Neural cell (in vitro differentiated cells): ENCODE data around the gene INO80E. TPM values are rescaled to one million over a fixed set of nuclear protein-coding genes. Genes with fewer than 3 reads are reported as not detected.

Experiments used
- H2AFZ ChIP-seq: fragments of 200-600, 300-800 bp; sonication (generic), shearing (Covaris generic); 2 replicates; pipeline ENCODE4 v1.6.0; 2014; ENCODE audit warnings: low read depth, mild to moderate bottlenecking, antibody characterized with exemption, low read length, moderate library complexity
- H3F3A ChIP-seq: fragments of 200-600 bp; shearing (Covaris generic); 2 replicates; pipeline ENCODE4 v1.6.1; 2016; ENCODE audit warnings: mild to moderate bottlenecking, moderate library complexity, mixed read lengths, antibody characterized with exemption, low read length; ENCODE audit not compliant: insufficient read depth, poor library complexity, severe bottlenecking
- H3K27ac ChIP-seq: fragments of 200-600, 300-800 bp; sonication (generic), shearing (Covaris generic); 2 replicates; pipeline ENCODE4 v1.5.1; 2014; ENCODE audit warnings: mild to moderate bottlenecking, low read length, moderate library complexity
- H3K27me3 ChIP-seq: fragments of 300-800, 200-600 bp; sonication (generic), shearing (Covaris generic); 2 replicates; pipeline ENCODE4 v1.6.0; 2014; ENCODE audit warnings: mild to moderate bottlenecking, low read depth, low read length, moderate library complexity; ENCODE audit not compliant: insufficient read depth
- H3K36me3 ChIP-seq: fragments of 300-800, 200-600 bp; sonication (generic), shearing (Covaris generic); 2 replicates; pipeline ENCODE4 v1.5.1; 2014; ENCODE audit warnings: mild to moderate bottlenecking, antibody characterized with exemption, low read length, moderate library complexity; ENCODE audit not compliant: insufficient read depth
- H3K4me2 ChIP-seq: fragments of 300-800, 200-600 bp; sonication (generic), shearing (Covaris generic); 2 replicates; pipeline ENCODE4 v1.6.0; 2014; ENCODE audit warnings: mild to moderate bottlenecking, low read length
- H3K4me3 ChIP-seq: fragments of 300-800, 200-600 bp; sonication (generic), shearing (Covaris generic); 2 replicates; pipeline ENCODE4 v1.5.1; 2014; ENCODE audit warnings: mild to moderate bottlenecking, low read length, moderate library complexity
- H3K79me2 ChIP-seq: fragments of 200-600 bp; shearing (Covaris generic); replicated peaks from 2 replicates; pipeline ENCODE4 v1.6.0; 2014; ENCODE audit warnings: mild to moderate bottlenecking, low read length, moderate library complexity; ENCODE audit not compliant: insufficient read depth
- H3K9ac ChIP-seq: fragments of 300-800, 200-600 bp; sonication (generic), shearing (Covaris generic); 2 replicates; pipeline ENCODE4 v1.6.1; 2016; ENCODE audit warnings: mild to moderate bottlenecking, low read length, mixed read lengths
- H3K9me2 ChIP-seq: fragments of 200-600 bp; shearing (Covaris generic); 2 replicates; pipeline ENCODE4 v1.6.1; 2016; ENCODE audit warnings: mild to moderate bottlenecking, low read length, mixed read lengths; ENCODE audit not compliant: insufficient read depth
- H3K9me3 ChIP-seq: fragments of 200-600, 300-800 bp; sonication (generic), shearing (Covaris generic); 2 replicates; pipeline ENCODE4 v1.6.1; 2016; ENCODE audit warnings: mild to moderate bottlenecking, mixed run types, low read length, moderate library complexity, mixed read lengths
- H4K20me1 ChIP-seq: fragments of 200-600 bp; shearing (Covaris generic); 2 replicates; pipeline ENCODE4 v1.6.1; 2016; ENCODE audit warnings: mild to moderate bottlenecking, mixed run types; ENCODE audit not compliant: insufficient read depth
- EP300 ChIP-seq: fragments of 450-650 bp; conservative IDR thresholded peaks from 2 replicates; pipeline ENCODE4 v1.6.1; 2014; ENCODE audit warnings: antibody characterized with exemption, mild to moderate bottlenecking, moderate library complexity; ENCODE audit not compliant: poor library complexity, severe bottlenecking
- EZH2 ChIP-seq: fragments of 200-600, 300-800 bp; shearing (Covaris generic), sonication (generic); IDR thresholded peaks from 2 replicates; pipeline ENCODE4 v1.6.1; 2014; ENCODE audit warnings: antibody characterized with exemption, low read length, borderline replicate concordance, mild to moderate bottlenecking; ENCODE audit not compliant: insufficient read depth, poor library complexity, severe bottlenecking
- MXI1 ChIP-seq: fragments of 450-650 bp; conservative IDR thresholded peaks from 2 replicates; pipeline ENCODE4 v1.6.1; 2014; ENCODE audit warnings: antibody characterized with exemption, mild to moderate bottlenecking; ENCODE audit not compliant: poor library complexity, severe bottlenecking
- POLR2AphosphoS5 ChIP-seq: IDR thresholded peaks from 2 replicates; pipeline ENCODE4 v1.6.1; 2012
- RAD21 ChIP-seq: fragments of 450-650 bp; conservative IDR thresholded peaks from 2 replicates; pipeline ENCODE4 v1.6.1; 2014; ENCODE audit warnings: antibody characterized with exemption, mild to moderate bottlenecking, moderate library complexity
- SMC3 ChIP-seq: fragments of 450-650 bp; conservative IDR thresholded peaks from 2 replicates; pipeline ENCODE4 v1.6.1; 2014; ENCODE audit warnings: antibody characterized with exemption, mild to moderate bottlenecking, moderate library complexity; ENCODE audit not compliant: poor library complexity
- TAF1 ChIP-seq: IDR thresholded peaks from 2 replicates; pipeline ENCODE4 v1.6.1; 2012; ENCODE audit warnings: low read depth
- polyA plus RNA-seq: library from polyadenylated mRNA; depleted of rRNA; stranded (reverse); fragments of >200 nt; gene quantifications from 2 replicates; pipeline ENCODE4 v1.2.3, GENCODE V29; 2014
- TF ChIP-seq, protein P1 (sequence below): IDR thresholded peaks from 2 replicates; pipeline ENCODE4 v1.6.1; 2012; ENCODE audit warnings: borderline replicate concordance
- TF ChIP-seq, protein P2 (sequence below): fragments of 450-650 bp; IDR thresholded peaks from 2 replicates; pipeline ENCODE4 v1.5.1; 2014; ENCODE audit warnings: antibody characterized with exemption, mild to moderate bottlenecking, moderate library complexity; ENCODE audit not compliant: poor library complexity, severe bottlenecking

INO80E gene
- polyA plus RNA-seq, 1 donor from 2014 or later = 130 TPM

DNA sequence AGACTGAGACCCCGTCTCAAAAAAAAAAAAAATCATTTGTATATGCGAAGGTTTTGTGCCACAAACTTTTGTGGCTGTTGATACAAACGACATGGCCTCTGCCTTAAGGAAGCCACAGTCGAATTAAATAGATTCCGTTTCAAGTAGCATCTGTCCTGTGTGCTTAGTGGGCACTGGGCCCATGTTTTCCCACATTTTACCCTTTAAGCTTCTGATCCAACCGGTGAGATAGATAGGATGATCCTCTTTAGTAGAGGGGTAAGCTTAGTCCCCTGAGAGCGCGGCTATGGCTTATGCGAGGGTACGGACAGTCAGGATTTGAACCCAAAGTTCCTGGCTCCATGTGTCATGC lies 34.9 kb upstream of the INO80E start:
- H3K36me3 ChIP-seq = no peaks in the 10 kb centered on the region
- no peaks in the 10 kb centered on the region for H3K9me2 ChIP-seq
- H4K20me1 ChIP-seq = no peaks in the 10 kb centered on the region
- H3K9ac ChIP-seq = peak overlapping the region; percentile 82
- H3K27ac ChIP-seq = no peak overlapping the region
- TF ChIP-seq RAD21 = no peak
- H3F3A ChIP-seq = no peaks in the 10 kb centered on the region
- no peaks in the 10 kb centered on the region for H3K79me2 ChIP-seq
- peak overlapping the region; percentile 77 for H3K4me2 ChIP-seq
- H3K4me3 ChIP-seq = peak overlapping the region; percentile 88
- no peaks in the 10 kb centered on the region for H3K9me3 ChIP-seq
- peak overlapping the region; percentile 88 for H2AFZ ChIP-seq
- H3K27me3 ChIP-seq = no peaks in the 10 kb centered on the region

DNA sequence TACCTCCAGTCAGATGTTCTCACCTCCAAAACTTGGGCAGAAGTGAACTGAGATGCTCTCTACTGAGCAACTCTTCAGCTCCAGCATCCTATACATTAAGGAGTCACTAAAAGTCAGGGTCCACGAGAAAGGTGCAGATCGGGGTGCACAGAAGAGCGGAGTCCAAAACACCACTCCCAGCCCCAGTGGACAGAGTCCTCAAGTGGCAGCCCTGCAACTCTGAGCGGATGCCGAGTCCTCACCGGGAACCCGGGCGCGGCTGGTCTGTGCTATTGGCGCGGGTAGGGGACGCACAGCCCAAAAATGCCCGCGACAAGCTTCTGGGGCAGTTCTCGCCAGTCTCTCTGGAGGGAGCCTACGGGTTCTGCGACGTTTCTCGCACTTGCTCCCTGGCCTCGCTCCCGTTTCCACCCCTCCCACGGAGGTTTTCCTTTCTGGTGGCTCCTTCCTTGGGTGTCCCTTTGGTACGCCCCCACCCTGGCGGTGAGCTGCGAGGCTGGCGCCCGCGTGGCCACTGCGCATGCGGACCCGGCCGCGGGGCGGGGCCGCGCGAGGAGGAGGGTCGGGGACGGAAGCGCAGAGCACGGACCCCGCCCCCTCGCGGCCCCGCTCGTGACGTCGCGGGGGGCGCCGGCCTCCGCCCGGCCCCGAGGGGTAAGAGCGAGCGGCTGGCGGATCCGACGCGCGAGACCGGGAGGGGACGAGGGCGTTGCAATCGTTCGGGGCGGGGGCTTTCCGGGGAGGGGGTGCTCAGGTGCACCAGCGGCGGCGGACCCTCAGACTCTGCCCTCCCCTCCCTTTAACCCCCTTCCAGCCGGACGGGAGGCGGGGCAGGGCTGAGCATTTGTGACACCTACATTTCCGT lies 34.3 kb upstream of the INO80E start, which contains the start of gene TMEM219:
Gene TMEM219, plus strand, starts transcription at position 601 of the 865 bp plus-strand sequence. CDS start 1,065 bp downstream, outside the sequence.
- Histone ChIP-seq H3K4me2 (peak within 1 kb of the TSS; percentile 84), H3K36me3 (no peaks in the 10 kb centered on the region), H3K27me3 (no peaks in the 10 kb centered on the region), H4K20me1 (no peaks in the 10 kb centered on the region), H3K27ac (peak within 1 kb of the TSS; percentile 53), H3K9ac (peak within 1 kb of the TSS; percentile 82), H2AFZ (peak within 1 kb of the TSS; percentile 88), H3F3A (no peaks in the 10 kb centered on the region), H3K4me3 (peak within 1 kb of the TSS; percentile 88), H3K79me2 (no peaks in the 10 kb centered on the region), H3K9me2 (no peaks in the 10 kb centered on the region), H3K9me3 (no peaks in the 10 kb centered on the region)
- TF ChIP-seq RAD21 (peak; percentile 54), MXI1 (peak; percentile 63), EZH2 (no peak), POLR2AphosphoS5 (peak; percentile 84), EP300 (peak; percentile 14), TAF1 (no peak), SMC3 (peak; percentile 56)
- TF ChIP-seq, protein P1, sequence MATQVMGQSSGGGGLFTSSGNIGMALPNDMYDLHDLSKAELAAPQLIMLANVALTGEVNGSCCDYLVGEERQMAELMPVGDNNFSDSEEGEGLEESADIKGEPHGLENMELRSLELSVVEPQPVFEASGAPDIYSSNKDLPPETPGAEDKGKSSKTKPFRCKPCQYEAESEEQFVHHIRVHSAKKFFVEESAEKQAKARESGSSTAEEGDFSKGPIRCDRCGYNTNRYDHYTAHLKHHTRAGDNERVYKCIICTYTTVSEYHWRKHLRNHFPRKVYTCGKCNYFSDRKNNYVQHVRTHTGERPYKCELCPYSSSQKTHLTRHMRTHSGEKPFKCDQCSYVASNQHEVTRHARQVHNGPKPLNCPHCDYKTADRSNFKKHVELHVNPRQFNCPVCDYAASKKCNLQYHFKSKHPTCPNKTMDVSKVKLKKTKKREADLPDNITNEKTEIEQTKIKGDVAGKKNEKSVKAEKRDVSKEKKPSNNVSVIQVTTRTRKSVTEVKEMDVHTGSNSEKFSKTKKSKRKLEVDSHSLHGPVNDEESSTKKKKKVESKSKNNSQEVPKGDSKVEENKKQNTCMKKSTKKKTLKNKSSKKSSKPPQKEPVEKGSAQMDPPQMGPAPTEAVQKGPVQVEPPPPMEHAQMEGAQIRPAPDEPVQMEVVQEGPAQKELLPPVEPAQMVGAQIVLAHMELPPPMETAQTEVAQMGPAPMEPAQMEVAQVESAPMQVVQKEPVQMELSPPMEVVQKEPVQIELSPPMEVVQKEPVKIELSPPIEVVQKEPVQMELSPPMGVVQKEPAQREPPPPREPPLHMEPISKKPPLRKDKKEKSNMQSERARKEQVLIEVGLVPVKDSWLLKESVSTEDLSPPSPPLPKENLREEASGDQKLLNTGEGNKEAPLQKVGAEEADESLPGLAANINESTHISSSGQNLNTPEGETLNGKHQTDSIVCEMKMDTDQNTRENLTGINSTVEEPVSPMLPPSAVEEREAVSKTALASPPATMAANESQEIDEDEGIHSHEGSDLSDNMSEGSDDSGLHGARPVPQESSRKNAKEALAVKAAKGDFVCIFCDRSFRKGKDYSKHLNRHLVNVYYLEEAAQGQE = no peak
- TF ChIP-seq, protein P2, sequence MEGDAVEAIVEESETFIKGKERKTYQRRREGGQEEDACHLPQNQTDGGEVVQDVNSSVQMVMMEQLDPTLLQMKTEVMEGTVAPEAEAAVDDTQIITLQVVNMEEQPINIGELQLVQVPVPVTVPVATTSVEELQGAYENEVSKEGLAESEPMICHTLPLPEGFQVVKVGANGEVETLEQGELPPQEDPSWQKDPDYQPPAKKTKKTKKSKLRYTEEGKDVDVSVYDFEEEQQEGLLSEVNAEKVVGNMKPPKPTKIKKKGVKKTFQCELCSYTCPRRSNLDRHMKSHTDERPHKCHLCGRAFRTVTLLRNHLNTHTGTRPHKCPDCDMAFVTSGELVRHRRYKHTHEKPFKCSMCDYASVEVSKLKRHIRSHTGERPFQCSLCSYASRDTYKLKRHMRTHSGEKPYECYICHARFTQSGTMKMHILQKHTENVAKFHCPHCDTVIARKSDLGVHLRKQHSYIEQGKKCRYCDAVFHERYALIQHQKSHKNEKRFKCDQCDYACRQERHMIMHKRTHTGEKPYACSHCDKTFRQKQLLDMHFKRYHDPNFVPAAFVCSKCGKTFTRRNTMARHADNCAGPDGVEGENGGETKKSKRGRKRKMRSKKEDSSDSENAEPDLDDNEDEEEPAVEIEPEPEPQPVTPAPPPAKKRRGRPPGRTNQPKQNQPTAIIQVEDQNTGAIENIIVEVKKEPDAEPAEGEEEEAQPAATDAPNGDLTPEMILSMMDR = peak; percentile 76
